Hepatocyte (in vitro differentiated cells): ENCODE data around the gene NDUFV1. TPM values are rescaled to one million over a fixed set of nuclear protein-coding genes. Genes with fewer than 3 reads are reported as not detected.

Experiments
- DNase-seq: peaks from one replicate; pipeline ENCODE4 v3.0.0-alpha.2; 2016; ENCODE audit warnings: low spot score
- H2AFZ ChIP-seq: fragments of 200-600 bp; sonication (generic); 2 replicates; pipeline ENCODE4 v1.6.0; 2016; ENCODE audit warnings: antibody characterized with exemption, mild to moderate bottlenecking
- H3K27ac ChIP-seq: fragments of 200-600 bp; sonication (generic); 2 replicates; pipeline ENCODE4 v1.5.1; 2016; ENCODE audit warnings: mild to moderate bottlenecking
- H3K27me3 ChIP-seq: fragments of 200-600 bp; sonication (generic); 2 replicates; pipeline ENCODE4 v1.6.1; 2016
- H3K36me3 ChIP-seq: fragments of 200-600 bp; sonication (generic); replicated peaks from 2 replicates; pipeline ENCODE4 v1.5.1; 2016; ENCODE audit warnings: low read depth; ENCODE audit not compliant: insufficient read depth
- H3K4me1 ChIP-seq: fragments of 200-600 bp; sonication (generic); 2 replicates; pipeline ENCODE4 v1.5.1; 2016; ENCODE audit warnings: mild to moderate bottlenecking, moderate library complexity; ENCODE audit not compliant: insufficient read depth
- H3K4me2 ChIP-seq: fragments of 200-600 bp; sonication (generic); 2 replicates; pipeline ENCODE4 v1.6.0; 2016
- H3K4me3 ChIP-seq: fragments of 200-600 bp; sonication (generic); 2 replicates; pipeline ENCODE4 v1.5.1; 2016; ENCODE audit warnings: mild to moderate bottlenecking
- H3K79me2 ChIP-seq: fragments of 200-600 bp; sonication (generic); 2 replicates; pipeline ENCODE4 v1.6.0; 2017; ENCODE audit warnings: mild to moderate bottlenecking
- H3K9me2 ChIP-seq: fragments of 200-600 bp; sonication (generic); replicated peaks from 2 replicates; pipeline ENCODE4 v1.6.0; 2017; ENCODE audit warnings: mild to moderate bottlenecking; ENCODE audit not compliant: insufficient read depth
- H3K9me3 ChIP-seq: fragments of 200-600 bp; sonication (generic); 2 replicates; pipeline ENCODE4 v1.5.1; 2016; ENCODE audit warnings: low read depth, mild to moderate bottlenecking
- H4K20me1 ChIP-seq: fragments of 200-600 bp; sonication (generic); 2 replicates; pipeline ENCODE4 v1.6.0; 2016; ENCODE audit warnings: mild to moderate bottlenecking; ENCODE audit not compliant: insufficient read depth, poor library complexity, severe bottlenecking
- EZH2 ChIP-seq: fragments of 200-600 bp; sonication (generic); IDR thresholded peaks from 2 replicates; pipeline ENCODE4 v1.6.1; 2016; ENCODE audit warnings: antibody characterized with exemption, mild to moderate bottlenecking, borderline replicate concordance
- EZH2phosphoT487 ChIP-seq: fragments of 200-600 bp; sonication (generic); IDR thresholded peaks from one replicate; pipeline ENCODE4 v1.6.1; 2018; ENCODE audit warnings: antibody characterized with exemption, mild to moderate bottlenecking, low read depth, moderate library complexity; ENCODE audit not compliant: unreplicated experiment, severe bottlenecking
- WGBS: methylation state at CpG from one replicate; pipeline ENCODE4 v1.1.6; 2016; ENCODE audit warnings: low lambda C conversion rate; ENCODE audit errors: missing lambda C conversion rate; 5-methylcytosine and 5-hydroxymethylcytosine counted together
- polyA plus RNA-seq: library from polyadenylated mRNA; unstranded; fragments of >200 nt; fragmentation: Nextera tagmentation; extraction: Ambion mirVana; gene quantifications from 2 replicates; pipeline ENCODE4 v1.2.1, GENCODE V29; 2016
- total RNA-seq: library from RNA; depleted of rRNA; stranded (reverse); fragments of >200 nt; gene quantifications from 2 replicates; pipeline ENCODE4 v1.2.3, GENCODE V29; 2014
- TF ChIP-seq, protein P1 (sequence below): fragments of 200-600 bp; sonication (generic); IDR thresholded peaks from 2 replicates; pipeline ENCODE4 v1.5.1; 2016; ENCODE audit warnings: antibody characterized with exemption, mild to moderate bottlenecking; ENCODE audit not compliant: poor library complexity

Gene NDUFV1
- total and polyA plus RNA-seq, 2 experiments from 2014 or later = 194 to 226 TPM

DNA sequence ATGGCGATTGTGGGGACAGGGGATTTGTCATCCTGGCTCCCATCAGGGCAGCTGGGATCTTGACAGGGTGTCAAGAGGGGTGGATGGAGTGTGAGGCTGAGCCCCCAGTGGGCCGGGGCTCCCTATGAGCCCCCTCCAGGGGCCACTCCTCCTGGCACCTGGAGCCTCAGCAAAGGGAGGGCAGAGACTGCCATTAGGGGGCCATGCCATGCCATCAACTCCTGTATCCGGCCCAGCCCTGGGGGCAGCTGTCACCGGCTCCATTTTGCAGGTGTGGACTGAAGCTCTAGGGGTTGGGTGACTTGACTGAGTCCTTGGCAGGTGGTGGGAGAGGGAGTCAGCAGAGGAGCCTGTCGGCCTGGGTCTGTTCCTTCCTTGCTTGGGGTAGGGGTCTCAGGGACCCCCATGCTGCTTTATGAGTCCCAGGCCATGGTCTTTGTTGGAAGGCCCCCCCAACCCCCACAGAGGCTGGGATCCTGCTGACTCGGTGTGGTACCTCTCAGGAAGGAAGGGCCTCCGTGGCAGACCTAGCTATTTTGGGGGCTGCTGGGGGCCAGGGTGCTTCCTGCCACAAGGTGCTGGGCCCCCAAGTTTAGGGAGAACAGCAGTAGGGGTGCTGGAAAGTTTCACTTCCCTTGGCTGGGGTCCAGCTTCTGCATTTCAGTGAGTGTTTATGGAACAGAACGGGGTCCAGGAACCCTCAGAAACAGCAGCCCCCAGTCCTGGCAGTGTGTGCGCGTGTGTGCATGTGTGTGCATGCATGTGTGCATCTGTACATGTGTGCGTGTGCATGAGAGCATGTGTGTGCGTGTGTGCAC lies 42.3 kb downstream of the NDUFV1 start:
- H3K4me2 ChIP-seq = no peak overlapping the region
- no peak overlapping the region for H2AFZ ChIP-seq
- H3K36me3 ChIP-seq = no peaks in the 10 kb centered on the region
- 87% methylated on average over 12 of the region's 12 CpGs for WGBS
- H3K27ac ChIP-seq = no peak overlapping the region
- no peaks in the 10 kb centered on the region for H3K27me3 ChIP-seq
- no peak overlapping the region for H3K4me3 ChIP-seq
- DNase-seq = no peak
- no peaks in the 10 kb centered on the region for H3K4me1 ChIP-seq
- no peaks in the 10 kb centered on the region for H3K9me2 ChIP-seq
- no peaks in the 10 kb centered on the region for H3K79me2 ChIP-seq
- H3K9me3 ChIP-seq = no peaks in the 10 kb centered on the region
- TF ChIP-seq, protein P1, sequence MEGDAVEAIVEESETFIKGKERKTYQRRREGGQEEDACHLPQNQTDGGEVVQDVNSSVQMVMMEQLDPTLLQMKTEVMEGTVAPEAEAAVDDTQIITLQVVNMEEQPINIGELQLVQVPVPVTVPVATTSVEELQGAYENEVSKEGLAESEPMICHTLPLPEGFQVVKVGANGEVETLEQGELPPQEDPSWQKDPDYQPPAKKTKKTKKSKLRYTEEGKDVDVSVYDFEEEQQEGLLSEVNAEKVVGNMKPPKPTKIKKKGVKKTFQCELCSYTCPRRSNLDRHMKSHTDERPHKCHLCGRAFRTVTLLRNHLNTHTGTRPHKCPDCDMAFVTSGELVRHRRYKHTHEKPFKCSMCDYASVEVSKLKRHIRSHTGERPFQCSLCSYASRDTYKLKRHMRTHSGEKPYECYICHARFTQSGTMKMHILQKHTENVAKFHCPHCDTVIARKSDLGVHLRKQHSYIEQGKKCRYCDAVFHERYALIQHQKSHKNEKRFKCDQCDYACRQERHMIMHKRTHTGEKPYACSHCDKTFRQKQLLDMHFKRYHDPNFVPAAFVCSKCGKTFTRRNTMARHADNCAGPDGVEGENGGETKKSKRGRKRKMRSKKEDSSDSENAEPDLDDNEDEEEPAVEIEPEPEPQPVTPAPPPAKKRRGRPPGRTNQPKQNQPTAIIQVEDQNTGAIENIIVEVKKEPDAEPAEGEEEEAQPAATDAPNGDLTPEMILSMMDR = no peak
- no peak for TF ChIP-seq EZH2
- no peak for TF ChIP-seq EZH2phosphoT487
- H4K20me1 ChIP-seq = no peaks in the 10 kb centered on the region

DNA sequence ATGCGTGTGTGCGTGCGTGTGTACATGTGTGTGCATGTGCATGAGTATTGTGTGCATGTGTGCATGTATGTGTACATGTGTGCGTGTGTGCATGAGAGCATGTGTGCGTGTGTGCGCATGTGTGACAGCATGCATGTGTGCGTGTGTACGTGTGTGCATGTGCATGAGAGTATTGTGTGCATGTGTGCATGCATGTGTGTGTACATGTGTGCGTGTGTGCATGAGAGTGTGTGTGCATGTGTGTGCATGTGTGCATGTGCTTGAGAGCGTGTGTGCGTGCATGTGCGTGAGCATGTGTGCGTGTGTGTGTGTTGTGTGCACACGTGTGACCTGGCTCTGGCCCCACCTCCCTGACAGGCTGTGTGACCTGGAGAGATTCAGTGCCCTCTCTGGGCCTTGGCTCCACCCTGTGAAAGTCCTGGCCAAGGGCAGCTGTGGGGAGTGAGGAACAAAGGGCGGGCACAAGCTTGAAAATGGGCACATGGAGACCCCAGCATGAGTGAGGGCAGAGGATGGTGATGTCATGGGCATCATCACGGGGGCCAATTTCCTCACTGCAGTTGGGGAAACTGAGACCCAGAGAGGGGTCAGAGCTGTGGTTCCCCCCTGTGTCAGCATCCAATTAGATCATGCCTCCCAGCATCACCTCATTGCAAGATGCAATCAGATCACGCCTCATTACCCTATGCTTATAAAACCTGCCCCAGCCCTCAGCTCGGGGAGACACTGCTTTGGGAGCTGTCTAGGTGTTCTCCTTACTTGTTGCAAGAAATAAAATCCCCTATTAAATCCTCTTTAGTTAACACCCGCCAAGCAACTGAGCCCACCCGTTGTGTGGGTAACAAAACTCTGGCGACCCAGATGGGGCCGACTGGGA lies 43.1 kb downstream of the NDUFV1 start:
- peak overlapping the region; percentile 53 for H2AFZ ChIP-seq
- H3K9me3 ChIP-seq = no peaks in the 10 kb centered on the region
- H3K27ac ChIP-seq = peak overlapping the region; percentile 81
- H3K4me1 ChIP-seq = no peaks in the 10 kb centered on the region
- no peaks in the 10 kb centered on the region for H3K9me2 ChIP-seq
- no peaks in the 10 kb centered on the region for H3K27me3 ChIP-seq
- no peaks in the 10 kb centered on the region for H3K36me3 ChIP-seq
- no peak for DNase-seq
- H3K4me2 ChIP-seq = peak overlapping the region; percentile 71
- WGBS = 91% methylated on average over 22 of the region's 22 CpGs
- no peak for TF ChIP-seq EZH2phosphoT487
- TF ChIP-seq, protein P1 = no peak
- no peak for TF ChIP-seq EZH2
- H3K79me2 ChIP-seq = no peaks in the 10 kb centered on the region
- no peak overlapping the region for H3K4me3 ChIP-seq
- H4K20me1 ChIP-seq = no peaks in the 10 kb centered on the region

DNA sequence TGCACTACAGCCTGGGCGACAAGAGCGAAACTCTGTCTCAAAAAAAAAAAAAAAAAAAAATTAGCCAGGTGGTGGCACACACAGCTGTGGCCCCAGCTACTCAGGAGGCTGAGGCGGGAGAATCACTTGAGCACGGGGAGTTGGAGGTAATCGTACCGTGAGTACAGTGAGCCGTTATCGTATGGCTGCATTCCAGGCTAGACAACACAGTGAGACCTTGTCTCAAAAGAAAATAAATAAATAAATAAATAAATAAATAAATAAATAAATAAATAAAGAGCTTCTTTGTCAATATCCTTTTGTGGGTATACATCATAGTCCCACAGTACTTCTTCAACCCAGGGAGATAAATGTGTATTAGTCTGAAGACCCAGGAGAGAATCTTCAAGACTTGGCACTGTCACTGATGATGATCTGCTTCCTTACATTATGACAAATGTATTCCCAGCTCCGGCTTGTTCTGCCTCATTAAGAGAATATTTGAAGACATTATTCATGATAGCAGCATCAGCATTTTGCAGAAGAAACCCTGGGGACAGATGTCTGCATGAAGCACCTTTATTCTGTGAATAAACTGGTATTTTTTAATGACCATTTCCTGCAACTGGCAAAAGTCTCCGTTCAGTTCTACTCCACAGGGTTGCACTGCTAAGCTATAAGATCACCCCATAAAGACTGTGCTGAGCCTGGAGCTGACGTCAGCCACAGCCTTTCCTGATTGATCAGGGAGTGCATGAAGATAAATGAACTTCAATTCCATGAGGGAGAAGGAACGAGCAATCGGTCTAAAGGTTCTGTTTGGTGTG lies 45.4 kb downstream of the NDUFV1 start:
- Histone ChIP-seq H3K4me3 (no peak overlapping the region), H3K4me1 (no peaks in the 10 kb centered on the region), H3K36me3 (no peaks in the 10 kb centered on the region), H3K9me3 (no peaks in the 10 kb centered on the region), H2AFZ (no peak overlapping the region), H3K79me2 (no peaks in the 10 kb centered on the region), H3K27me3 (no peaks in the 10 kb centered on the region), H3K27ac (no peak overlapping the region), H3K9me2 (no peaks in the 10 kb centered on the region), H4K20me1 (no peaks in the 10 kb centered on the region), H3K4me2 (no peak overlapping the region)
- 59% methylated on average over 13 of the region's 13 CpGs for WGBS
- TF ChIP-seq EZH2 (no peak), EZH2phosphoT487 (no peak)
- TF ChIP-seq, protein P1 = no peak
- DNase-seq = peak; percentile 24
